Stimulated activated CD4-positive, alpha-beta T cell treated with anti-CD3 and anti-CD28 coated beads, Interleukin-15, amount 100 ng/mL, for 48 hours (primary cell): Measurements from ENCODE around the gene CAMSAP1.

Experiments used
- DNase-seq, 2 donors: peaks; one replicate each; pipeline ENCODE4 v3.0.0-alpha.2; 2020; ENCODE audit warnings: low read depth in 2 of 2

CAMSAP1 gene

DNA sequence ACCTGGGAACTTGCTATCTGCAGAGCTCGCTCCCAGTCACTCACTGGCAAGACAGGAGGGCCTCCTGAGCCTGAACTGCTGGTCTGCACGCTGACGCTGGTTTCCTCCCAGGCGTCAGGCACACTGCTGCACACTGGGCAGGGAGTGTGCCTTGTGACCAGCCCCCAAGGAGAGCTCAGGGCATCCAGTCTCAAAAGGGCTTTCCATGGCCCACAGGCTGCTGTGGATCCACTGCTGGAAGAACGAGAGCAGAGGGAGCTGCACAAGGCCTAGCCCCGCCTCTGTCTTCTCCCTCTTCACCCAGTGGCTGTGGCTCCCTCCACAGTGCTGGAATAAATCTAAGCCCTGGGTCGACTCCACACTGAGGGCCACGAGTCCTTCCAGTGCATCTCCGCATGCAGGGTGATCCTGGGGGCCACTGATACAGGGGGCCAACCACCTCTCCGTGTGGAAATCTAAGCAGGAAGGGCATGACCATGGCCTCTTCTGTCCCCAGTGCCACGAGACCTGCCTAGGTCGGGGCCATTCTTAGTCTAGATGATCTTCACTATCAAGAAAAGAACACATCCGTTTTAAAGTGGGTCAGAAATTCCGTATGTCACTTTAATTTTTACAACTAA lies 93.6 kb downstream of the CAMSAP1 start:
- no peak for DNase-seq

DNA sequence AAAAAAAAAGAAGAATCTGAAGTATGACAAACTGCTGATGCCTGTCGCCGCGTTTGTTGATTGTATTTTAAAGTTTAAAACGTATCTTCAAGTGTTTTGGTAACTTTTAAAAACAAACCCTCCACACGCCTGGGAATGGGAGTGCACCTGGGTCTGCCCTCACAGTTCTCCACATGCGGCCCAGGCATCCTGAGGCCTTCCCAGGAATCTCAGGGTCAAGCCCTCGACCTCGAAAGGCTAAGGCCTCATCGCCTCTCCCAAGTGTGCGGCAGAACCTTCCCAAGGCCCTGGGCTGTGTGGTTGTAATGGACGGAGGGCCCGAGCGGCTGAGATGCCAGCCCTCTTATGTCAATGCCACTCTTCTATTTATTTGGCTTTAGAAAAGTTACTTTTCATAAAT lies 94.4 kb downstream of the CAMSAP1 start:
- DNase-seq = no peak

DNA sequence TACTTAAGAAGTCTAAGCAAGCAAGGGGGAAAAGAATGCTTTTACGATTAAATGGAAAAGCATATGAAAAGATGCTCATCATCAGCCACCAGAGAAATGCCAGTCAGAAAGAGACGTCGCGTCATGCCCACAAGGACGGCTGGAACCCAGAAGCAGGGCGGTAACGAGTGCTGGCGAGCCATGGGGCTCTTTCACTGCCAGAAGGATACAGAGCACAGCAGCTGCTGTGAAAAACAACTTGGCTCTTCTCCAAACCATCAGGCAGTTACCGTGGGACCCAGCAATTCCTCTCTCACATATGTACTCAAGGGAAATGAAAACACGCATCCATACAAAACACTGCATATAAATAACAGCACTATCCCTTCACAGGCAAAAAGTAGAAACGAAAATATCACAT lies 95.5 kb downstream of the CAMSAP1 start:
- DNase-seq = no peak

DNA sequence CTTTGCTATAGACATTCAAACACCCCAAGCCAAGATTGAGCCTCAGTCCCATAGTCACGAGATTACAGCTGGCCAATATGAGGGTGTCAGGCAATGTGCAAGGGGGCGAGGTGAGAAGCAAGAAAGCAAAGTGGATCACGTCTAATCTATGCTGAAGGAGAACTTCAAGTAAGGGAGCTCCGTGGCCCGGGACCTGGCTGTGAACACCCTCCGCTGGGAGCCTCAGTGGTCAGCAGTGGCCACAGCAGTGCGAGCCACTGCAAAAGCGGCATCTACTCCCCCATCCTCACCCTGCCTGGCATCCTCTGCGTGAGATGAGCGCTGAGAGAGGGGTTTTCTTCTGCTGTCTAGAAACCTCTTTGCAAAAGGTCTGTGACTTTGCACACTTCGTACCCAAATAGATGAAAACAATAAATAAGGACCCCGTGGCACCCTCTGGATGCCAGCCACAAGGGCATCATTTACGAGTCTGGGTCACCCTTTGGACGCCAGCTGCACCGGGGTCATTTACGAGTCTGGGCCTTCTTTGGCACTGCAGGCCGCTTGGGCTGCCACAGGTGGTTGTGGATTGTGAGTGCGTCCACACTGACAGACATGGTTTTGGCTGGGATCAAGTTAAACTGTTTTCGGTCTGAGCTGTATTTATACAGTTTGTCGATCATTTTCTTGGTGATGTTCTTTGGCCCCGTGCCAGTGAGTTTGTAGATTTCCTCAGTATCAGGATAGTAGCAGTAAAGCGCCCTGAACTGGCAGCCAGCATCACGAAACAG lies 96.4 kb downstream of the CAMSAP1 start:
- no peak for DNase-seq

DNA sequence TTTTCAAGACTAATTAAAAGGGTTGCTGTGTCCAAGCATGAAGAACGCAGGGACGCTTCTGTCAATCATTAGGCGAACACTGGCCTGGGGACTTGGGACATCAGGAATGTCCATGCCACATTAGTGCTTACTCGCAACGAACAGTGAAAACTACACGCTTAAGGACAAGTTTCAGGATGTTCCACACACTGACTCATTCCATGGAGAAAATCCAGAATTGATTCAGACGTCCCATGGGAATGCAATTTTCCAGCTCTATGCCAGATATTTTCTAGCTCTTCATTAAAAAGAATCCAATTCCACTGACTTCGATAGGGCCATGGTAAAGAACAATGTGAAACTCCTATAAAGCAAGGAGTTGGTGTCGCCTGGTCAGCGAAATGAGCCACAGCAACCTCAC lies 98.2 kb downstream of the CAMSAP1 start:
- DNase-seq = no peak

DNA sequence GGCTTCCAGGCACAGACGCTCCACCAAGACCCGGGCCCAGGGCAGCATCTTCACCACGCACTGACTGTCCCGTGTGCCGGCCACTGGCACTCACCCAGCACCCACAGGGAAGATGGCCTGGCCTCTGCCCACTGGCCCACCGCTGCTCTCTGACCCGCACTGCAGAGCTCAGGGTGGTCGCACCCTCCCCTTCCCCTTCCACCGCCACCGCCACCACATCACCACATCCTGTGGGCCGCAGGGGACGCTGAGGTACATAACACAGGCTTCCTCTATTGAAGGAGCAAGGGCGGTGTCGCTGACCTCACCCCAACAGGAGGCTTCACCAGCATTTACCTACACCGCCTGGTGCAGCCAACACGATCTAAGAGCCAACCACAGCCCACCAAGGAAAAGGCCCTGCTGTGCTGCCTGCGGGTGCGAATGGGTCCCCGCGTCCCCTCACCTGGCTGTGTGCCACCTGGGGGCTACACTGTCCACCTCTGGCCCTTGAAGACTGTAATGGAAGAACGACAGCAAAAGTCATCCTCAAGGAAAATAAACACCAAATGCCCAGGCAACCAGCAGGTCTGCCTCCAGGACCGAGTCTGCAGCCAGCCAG lies 101.8 kb downstream of the CAMSAP1 start:
- no peak for DNase-seq

DNA sequence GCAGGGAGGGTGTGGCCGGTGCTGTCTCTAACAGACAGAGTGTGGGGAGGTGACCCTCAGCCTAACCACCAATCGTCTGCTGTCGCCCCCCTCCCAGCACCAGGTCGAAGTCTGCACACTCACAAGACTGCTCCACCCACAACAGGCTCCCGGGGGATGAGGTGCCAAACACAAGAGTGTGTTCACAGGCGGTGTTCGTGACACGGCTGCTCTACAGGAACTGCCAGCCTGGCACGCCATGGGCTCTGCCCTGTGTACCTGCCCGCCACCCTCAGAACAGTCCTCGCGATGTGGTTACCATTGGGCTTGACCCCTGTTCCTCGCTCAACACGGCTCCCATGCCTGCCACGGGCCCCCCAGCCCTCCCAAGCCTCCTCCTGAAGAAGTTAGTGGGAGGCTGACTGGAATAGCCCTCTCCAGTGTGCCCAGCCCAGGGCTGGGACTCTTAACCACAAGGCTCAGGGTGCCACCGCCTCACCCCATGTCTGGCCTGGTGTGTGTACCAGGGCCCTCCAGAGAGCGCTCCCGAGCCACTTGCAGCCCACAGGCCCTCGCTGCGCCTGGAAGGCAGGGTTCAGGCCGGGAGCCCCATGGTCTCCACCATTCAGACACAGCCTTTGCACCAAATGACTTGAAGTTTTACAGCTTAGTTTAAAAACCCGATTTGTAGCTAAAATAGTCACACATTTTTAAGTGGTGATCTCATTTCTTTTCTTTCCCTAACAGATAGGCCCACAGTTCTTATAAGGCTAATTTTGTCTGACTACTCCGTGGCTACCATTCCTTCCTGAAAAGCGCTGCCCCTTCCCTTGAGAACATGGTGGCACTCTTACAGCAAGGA lies 102.5 kb downstream of the CAMSAP1 start:
- no peak for DNase-seq

DNA sequence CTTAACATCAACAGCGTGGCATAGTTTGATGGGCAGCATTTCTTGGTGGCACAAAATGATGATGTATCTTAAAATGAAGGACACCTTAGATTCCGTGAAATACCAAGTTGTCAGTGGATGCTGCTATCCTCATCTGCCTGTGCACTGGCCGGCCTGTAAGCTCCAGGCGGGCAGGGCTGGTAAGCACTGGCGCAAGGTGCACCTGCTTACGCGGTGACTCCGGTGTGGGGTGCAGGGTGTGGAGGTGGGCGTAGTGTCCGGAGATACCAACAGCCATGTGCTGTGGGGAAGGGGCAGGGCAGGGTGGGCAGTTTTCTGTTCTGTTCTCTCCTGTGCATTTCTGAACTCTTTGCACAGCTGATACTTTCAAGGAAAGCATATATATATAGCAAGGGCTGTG lies 103.9 kb downstream of the CAMSAP1 start:
- no peak for DNase-seq

DNA sequence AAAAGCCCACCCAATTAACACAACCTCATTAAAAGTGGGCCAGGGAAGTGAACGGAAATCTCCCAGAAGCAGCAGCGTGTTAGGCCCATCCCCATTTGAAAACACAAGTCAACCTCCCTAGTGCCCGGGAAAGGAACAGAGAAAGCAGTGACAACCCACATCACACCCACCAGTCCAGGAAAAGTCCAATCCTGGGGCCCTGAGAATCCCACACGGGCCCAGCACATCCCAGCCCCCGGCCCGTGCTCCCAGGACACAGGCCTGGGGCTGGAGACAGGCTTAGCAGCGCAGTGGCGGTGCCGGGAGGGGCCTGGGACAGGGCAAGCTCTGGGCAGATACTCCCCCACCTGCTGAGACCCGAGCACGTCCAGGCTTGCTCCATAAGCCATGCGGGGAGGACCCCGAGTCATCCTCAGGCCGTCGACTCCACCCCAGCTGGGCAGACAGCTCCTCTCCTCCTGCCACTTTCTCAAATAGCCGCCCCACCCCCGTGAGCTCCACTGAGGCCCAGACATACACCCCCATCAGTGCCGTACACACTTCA lies 104.4 kb downstream of the CAMSAP1 start:
- no peak for DNase-seq

DNA sequence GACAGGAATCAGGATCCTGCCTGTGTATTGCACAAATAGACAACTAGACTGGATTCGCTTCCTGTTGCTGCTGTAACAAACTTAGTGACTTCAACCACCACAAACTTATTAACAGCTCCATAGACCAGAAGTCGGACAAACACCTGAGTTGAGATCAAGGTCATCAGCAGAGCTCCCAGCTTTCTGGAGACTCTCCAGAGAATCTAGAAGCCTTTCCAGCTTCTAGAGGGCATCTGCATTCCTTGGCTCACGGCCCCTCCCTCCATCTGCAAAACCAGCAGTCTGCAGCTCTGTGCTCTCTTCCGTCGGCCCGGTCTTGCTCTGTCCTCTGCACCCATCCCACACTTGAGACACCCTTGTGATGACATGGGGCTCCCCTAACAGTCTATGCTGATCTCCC lies 106.3 kb downstream of the CAMSAP1 start:
- no peak for DNase-seq

DNA sequence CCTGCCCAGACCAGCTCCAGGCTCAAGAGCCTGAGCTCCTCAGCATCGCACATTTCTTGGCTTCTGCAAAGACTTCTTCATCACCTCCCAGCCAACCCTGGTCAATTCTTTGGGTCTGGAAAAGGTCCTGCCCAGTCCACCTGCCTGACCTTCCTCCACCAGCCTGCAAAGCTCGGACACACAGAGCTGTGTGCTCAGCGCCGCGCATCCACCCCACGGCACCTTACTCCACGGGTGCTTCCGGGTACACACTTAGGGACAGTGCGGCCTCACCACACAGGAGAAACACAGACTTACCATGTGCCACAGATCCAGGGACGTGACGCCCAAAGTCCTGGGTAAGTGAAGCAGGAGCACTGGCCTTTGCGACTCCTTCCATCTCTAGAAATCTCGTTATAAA lies 108.1 kb downstream of the CAMSAP1 start:
- DNase-seq = no peak

DNA sequence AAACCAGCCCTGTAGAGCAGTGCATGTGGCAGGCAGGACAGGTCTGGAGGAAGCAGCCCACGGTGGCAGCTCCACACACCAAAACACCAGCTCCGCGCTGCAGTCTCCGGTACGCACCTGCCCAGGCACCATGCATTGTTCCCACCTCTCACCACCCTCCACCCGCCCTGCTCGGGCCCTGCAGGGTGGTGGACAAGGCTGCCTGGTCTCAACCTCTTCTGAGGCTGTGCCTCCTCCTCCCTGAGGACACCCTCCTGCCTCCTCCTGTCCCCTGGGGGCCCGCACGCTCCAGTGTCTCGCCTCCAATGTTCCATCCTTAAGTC lies 109.1 kb downstream of the CAMSAP1 start:
- DNase-seq = no peak

DNA sequence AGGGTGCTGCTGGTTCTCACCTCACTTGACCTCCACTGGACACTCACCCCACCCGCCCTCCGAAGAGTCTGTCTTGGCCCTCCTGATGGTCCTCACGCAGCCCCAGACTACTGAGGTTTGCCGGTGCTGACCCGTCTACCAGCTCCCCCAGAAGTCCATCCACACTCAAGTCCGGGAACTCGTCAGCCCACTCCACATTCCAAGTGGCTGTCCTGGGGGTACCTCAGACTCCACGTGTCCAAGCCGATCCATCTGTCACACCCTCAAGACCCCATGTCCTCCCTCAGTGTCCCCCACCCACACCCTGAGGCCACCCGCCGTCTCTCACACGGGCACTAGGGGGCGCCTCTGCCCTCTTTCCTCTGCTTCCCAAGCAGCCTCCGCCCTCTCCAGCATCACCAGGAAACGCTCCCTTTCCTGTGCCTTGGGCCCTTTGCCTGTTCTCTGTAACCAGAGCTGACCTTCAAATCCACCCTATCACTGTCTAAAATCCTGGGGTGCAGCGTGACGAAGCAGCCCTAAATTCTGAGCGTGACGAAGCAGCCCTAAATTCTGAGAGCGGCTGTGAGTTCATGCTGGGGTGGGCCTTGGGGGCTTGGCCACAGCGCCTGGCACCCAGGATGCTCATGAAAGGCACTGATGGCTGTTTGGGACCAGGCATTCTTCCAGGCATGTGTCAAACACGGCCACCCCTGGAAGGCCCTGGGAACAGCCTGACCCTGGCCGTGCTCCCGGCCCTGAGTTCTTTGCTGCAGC lies 109.7 kb downstream of the CAMSAP1 start:
- DNase-seq = peak; percentile 5 to 32

DNA sequence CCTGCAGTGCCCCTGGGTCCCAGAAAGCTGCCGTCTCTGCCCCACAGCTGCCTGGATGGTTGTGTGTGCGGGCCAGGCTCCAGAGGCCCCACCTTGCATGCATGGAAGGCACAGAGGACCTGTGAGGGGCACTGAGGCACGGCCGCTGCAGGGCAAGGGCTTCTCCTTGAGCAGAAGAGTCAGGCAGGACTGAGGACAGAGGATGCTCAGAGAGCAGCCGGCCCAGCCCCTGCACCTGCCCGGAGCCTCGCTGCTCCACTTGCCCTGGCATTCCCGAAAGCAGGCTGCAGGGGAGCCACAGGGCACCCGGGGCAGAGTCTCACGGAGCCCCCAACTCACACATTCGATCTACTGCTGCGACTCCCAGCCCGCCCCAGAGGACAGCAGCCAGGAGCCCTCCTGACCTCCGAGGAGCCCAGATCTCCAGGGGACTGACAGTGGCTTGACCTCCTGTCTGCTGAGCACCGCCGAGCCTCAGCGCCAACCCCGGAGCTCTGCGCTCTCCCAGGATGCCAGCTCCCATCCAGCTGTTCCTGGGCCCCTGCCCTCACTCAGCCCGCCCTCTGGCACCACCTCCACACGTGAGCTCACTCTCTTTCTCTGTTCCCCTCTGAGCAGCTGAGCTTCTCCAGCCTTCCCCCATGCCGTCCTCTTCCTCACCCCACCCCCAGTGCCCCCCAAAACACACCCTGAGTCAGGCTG lies 110.4 kb downstream of the CAMSAP1 start:
- no peak for DNase-seq

DNA sequence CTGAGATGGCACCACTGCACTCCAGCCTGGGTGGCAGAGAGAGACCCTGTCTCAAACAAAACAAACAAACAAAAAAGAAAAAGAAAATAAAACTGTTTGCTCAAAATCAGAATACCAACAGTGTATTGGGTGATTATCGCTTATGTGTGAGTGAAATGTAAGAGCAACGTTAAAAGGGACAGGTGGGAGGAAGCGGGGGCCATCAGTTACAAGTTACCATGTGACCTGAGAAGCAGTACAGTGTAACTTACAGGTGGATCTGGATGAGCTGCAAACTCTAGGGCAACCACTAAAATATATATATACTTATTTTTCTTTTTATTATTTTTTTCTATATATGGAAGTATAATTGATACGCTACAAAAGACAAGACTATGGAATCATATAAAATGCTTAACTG lies 112.0 kb downstream of the CAMSAP1 start:
- no peak for DNase-seq

DNA sequence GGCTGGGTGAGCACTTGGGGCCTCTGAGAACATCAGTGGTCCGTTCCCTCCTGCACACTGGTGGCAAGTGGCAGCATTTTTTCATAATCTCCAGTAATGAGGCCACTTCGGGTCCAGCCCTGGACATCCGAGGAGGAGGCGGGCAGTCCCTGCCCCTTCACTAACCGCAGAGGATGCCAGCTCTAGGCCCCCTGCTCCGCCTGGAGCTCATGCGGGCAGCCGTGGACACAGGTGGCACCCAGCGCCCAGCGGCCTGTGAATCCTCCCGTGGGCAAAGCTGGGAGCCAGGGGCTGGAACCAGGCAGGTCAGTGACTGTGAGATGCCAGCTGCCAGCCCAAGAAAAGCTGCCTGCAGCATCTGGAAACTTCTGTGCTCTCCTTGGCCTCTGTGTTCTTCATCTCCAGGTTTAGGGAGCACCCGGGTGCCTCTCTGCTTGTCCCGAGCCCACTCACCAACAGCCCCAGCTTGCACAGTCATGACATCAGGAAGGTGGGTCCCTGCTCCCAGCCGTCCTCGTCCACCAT lies 112.9 kb downstream of the CAMSAP1 start:
- DNase-seq = no peak

DNA sequence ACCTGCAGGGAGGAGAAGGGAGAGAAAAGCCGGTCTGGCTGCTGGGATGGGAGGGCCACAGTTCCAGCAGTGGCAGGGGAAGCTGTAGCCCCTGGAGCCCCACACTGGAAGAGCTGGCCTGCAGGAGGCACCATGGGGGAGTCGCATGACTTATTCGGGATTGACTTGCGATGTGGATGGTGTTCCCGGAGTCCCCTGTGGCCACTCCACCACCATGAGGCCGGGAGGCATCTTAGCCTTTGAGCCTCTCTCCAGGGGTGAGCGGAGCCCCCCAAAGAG lies 113.3 kb downstream of the CAMSAP1 start:
- no peak for DNase-seq

DNA sequence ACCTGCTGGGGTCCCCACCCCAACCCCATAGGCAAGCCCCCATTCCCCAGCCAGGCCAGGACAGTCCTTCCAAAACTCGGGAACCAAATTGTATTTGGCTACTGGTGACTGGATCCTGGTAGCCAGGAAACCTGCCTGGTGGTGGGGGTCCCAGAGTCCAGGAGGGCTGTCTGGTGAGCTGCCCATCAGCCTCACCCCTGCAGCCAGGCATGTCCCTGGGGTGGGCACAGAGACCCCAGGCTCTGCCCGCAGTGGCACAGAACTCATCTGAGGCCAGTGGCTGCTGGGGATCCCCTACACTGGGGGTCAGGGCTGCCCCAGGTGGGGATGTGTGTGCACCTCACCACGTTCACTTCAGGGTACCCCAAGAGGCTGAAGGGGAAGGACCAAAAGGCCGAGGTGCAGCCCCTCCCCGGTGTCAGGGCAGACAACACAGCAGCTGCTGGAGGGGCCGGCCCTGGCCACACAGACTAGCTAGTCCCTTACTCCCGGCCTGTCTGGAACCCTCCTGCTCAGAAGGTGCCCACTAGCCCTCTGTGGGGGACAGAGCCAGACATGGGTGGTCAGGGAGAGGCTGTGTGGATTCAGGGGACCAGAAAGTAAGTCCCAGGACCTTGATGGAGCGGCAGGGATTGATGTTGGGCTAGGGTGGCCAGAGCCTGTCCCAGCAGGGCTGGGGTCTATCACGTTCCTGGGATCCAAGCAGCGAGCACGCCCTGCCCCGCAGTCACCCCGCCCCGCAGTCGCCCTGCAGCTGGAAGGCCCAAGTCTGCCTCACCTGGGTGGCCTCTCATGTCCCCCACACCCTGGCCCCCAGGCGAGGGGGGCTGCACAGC lies 113.9 kb downstream of the CAMSAP1 start:
- no peak for DNase-seq

DNA sequence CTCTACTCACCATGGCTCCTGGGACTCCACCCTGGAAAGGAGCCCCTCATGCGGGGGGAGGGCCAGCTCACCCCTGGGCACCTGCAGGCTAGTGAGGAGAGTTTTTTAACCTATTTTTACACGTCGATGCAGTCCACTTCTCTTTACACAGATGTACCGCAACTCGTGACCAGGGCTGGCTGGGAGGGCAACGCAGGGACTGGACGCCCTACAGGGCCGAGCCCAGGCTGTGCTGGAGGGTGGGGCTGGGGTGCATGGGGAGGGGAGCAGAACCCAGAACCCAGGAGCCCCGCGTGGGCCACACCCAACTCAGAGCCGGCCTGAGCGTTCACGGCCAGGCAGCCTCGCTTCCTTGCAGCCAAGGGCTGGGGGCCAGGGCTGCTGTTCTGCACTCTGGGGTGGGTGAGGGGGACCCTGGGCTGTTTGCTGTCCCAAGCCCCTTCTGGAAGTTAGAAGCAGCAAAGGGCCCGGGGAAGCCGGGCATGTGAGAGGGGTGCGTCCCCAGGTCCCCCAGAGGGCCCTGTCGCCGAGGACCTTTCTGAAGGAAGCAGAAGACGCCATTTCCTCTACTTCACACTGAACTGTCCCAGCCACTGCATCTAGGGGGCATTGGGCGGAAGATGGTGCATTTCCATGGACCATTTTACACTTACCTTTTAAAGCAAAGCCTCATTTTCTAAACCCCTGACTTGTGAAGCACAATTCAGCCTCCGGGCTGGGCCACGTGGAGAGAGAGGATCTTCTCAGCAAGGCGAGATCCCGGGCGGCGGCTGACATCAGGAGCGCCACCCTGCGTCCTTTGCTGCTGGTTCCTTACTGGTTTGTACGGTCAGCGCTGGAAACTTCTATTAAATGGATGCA lies 114.8 kb downstream of the CAMSAP1 start:
- no peak for DNase-seq
